ENCODE measurements around the gene CHMP3.

Gene CHMP3

DNA sequence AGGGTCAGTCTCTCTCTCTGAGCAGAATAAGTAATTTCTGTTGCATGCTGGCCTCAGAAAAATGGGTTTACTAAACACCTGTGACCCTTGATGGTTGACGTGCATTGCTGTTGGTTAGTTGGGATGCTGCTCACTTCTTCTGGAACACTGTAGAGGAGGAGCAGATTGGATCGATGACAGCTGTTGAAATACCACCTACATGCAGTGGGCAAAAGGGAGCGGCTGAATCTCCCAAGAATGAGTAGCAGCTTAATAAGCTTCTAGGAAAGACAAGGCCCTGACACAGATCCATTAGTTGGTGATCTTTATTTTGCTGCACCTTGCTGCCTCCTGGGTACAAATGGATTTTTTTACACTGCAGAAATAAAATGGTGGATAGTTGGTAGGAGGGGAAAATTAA is 78.9 kb downstream of the CHMP3 start:
- Histone ChIP-seq H3K27ac (no peak overlapping the region), H3K4me3 (ENCODE audit: low read depth, low read length) (no peak overlapping the region), H3K79me2 (no peaks in the 10 kb centered on the region), H3K4me1 (no peaks in the 10 kb centered on the region), H3K4me2 (ENCODE audit: low read length) (no peak overlapping the region), H2AFZ (no peak overlapping the region), H3K9me3 (ENCODE audit: control insufficient read depth, low read length) (no peaks in the 10 kb centered on the region), H3K9ac (no peak overlapping the region), H3K36me3 (ENCODE audit: control insufficient read depth, insufficient read depth, low read length) (no peaks in the 10 kb centered on the region), H3K27me3 (ENCODE audit: control insufficient read depth, insufficient read depth, low read length) (no peaks in the 10 kb centered on the region)
- TF ChIP-seq, protein P1, sequence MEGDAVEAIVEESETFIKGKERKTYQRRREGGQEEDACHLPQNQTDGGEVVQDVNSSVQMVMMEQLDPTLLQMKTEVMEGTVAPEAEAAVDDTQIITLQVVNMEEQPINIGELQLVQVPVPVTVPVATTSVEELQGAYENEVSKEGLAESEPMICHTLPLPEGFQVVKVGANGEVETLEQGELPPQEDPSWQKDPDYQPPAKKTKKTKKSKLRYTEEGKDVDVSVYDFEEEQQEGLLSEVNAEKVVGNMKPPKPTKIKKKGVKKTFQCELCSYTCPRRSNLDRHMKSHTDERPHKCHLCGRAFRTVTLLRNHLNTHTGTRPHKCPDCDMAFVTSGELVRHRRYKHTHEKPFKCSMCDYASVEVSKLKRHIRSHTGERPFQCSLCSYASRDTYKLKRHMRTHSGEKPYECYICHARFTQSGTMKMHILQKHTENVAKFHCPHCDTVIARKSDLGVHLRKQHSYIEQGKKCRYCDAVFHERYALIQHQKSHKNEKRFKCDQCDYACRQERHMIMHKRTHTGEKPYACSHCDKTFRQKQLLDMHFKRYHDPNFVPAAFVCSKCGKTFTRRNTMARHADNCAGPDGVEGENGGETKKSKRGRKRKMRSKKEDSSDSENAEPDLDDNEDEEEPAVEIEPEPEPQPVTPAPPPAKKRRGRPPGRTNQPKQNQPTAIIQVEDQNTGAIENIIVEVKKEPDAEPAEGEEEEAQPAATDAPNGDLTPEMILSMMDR (IDR thresholded peaks at IDR 0.05), result no peak

DNA sequence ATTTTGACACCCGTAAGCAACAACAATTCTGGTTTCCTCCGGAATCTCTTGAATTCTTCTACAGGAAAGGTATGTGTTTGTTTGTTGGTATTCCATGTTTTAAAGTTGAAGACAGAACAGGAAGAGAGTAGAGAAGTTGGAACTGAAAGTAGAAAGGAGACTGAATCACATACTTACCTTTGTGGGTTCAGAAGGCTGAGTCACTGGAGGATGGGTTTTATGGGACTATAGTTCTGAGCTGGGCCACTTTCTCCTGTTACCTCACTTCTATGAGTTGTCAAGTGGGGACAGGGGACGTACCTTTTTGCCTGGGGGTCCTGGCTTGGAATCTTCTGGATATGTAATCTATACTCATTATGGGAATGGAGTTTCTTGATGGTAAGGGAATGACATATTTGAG is 81.2 kb downstream of the CHMP3 start:
- Histone ChIP-seq H3K4me1 (no peaks in the 10 kb centered on the region), H3K9me3 (ENCODE audit: control insufficient read depth, low read length) (no peaks in the 10 kb centered on the region), H3K9ac (no peak overlapping the region), H3K79me2 (no peaks in the 10 kb centered on the region), H3K27ac (peak overlapping the region; percentile 5), H3K36me3 (ENCODE audit: control insufficient read depth, insufficient read depth, low read length) (no peaks in the 10 kb centered on the region), H3K4me3 (ENCODE audit: low read depth, low read length) (no peak overlapping the region), H3K27me3 (ENCODE audit: control insufficient read depth, insufficient read depth, low read length) (no peaks in the 10 kb centered on the region), H3K4me2 (ENCODE audit: low read length) (no peak overlapping the region), H2AFZ (no peak overlapping the region)
- TF ChIP-seq, protein P1 (IDR thresholded peaks at IDR 0.05), result no peak

DNA sequence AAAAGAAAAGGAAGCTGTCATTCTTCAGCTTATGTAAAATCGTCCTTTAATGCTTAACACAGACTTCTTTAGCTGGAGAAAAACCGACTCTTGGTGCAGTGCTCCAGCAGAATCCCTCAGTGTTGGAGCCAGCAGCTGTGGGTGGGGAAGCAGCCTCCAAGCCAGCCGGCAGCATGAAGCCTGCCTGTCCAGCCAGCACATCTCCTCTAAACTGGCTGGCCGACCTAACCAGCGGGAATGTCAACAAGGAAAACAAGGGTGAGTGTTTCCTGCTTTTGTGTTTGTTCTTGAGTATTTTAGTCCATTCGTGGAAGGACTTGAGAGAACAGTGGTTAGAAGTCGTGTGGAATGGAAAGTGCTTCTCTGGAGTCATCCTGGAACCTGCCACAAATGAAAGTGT is 83.1 kb downstream of the CHMP3 start:
- Histone ChIP-seq H3K27ac (no peak overlapping the region), H3K4me3 (ENCODE audit: low read depth, low read length) (no peak overlapping the region), H3K36me3 (ENCODE audit: control insufficient read depth, insufficient read depth, low read length) (no peaks in the 10 kb centered on the region), H2AFZ (no peak overlapping the region), H3K79me2 (no peaks in the 10 kb centered on the region), H3K27me3 (ENCODE audit: control insufficient read depth, insufficient read depth, low read length) (no peaks in the 10 kb centered on the region), H3K9me3 (ENCODE audit: control insufficient read depth, low read length) (no peaks in the 10 kb centered on the region), H3K4me2 (ENCODE audit: low read length) (no peak overlapping the region), H3K4me1 (no peaks in the 10 kb centered on the region), H3K9ac (no peak overlapping the region)
- TF ChIP-seq, protein P1 (IDR thresholded peaks at IDR 0.05), result no peak

DNA sequence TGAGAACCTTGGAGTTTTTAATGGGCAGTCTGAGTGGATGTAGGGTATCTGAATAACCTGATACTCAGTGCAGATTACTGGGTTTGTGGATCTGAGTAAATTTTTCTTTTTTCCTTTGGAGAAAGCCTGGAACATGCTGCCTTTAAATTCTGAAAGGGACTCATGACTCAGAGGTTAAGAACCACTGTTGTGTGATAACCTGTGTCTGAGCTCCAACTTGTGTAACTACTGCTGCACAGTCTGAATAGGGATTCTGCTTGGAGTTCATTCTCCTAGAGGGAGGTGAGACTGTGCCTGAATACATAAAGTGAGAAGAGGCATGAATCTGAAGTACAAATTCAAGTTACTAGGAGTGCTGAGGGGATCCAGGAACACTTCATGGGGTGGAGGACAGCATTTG is 85.9 kb downstream of the CHMP3 start:
- H3K4me2 ChIP-seq (ENCODE audit: low read length), result no peak overlapping the region
- H3K36me3 ChIP-seq (ENCODE audit: control insufficient read depth, insufficient read depth, low read length), result no peaks in the 10 kb centered on the region
- no peaks in the 10 kb centered on the region for H3K4me1 ChIP-seq
- no peaks in the 10 kb centered on the region for H3K27me3 ChIP-seq (ENCODE audit: control insufficient read depth, insufficient read depth, low read length)
- no peak overlapping the region for H3K27ac ChIP-seq
- peaks cover 2% of the 10 kb centered on the region for H3K79me2 ChIP-seq
- TF ChIP-seq, protein P1 (IDR thresholded peaks at IDR 0.05), result no peak
- H3K9me3 ChIP-seq (ENCODE audit: control insufficient read depth, low read length), result no peaks in the 10 kb centered on the region
- no peak overlapping the region for H3K9ac ChIP-seq
- no peak overlapping the region for H2AFZ ChIP-seq
- no peak overlapping the region for H3K4me3 ChIP-seq (ENCODE audit: low read depth, low read length)

DNA sequence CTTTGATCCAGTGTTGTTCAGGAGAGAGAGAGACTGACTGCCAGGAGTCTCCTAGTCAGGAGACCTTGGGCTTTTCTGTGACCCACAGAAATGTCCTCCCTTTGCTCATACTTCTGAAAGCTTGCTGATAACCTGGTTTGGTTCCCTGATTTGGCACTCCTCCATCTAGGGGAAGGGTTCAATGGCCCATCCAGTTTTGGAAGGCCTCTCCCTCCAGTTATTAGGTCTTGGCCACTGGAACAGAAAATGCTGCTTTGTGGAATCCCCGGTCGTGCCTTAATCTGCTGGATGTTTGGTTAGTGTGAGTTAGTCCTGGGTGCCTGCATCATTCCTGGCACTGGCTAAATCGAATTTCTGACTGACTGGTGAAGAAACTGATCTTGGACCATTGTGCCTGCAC is 86.3 kb downstream of the CHMP3 start:
- H3K4me2 ChIP-seq (ENCODE audit: low read length), result no peak overlapping the region
- no peak overlapping the region for H2AFZ ChIP-seq
- no peaks in the 10 kb centered on the region for H3K36me3 ChIP-seq (ENCODE audit: control insufficient read depth, insufficient read depth, low read length)

More for the DNA sequence above, 86.3 kb downstream of the CHMP3 start:
- H3K27ac ChIP-seq, result no peak overlapping the region
- no peak overlapping the region for H3K9ac ChIP-seq
- H3K79me2 ChIP-seq, result peaks cover 2% of the 10 kb centered on the region
- TF ChIP-seq, protein P1 (IDR thresholded peaks at IDR 0.05), result no peak
- H3K9me3 ChIP-seq (ENCODE audit: control insufficient read depth, low read length), result no peaks in the 10 kb centered on the region
- H3K4me3 ChIP-seq (ENCODE audit: low read depth, low read length), result no peak overlapping the region
- H3K27me3 ChIP-seq (ENCODE audit: control insufficient read depth, insufficient read depth, low read length), result no peaks in the 10 kb centered on the region
- no peaks in the 10 kb centered on the region for H3K4me1 ChIP-seq
